Trophoblast cell (in vitro differentiated cells and primary cell): ENCODE results near the gene GNAT1.

Experiments
- DNase-seq, 2 donors: peaks; one replicate each; pipeline ENCODE4 v3.0.0-alpha.2; 2016
- H2AFZ ChIP-seq: 2 replicates; pipeline ENCODE4 v1.6.1; 2013; ENCODE audit warnings: low read length, moderate library complexity, mild to moderate bottlenecking; ENCODE audit not compliant: insufficient read depth, poor library complexity
- H2AK5ac ChIP-seq: 2 replicates; pipeline ENCODE4 v1.6.1; 2013; ENCODE audit warnings: mild to moderate bottlenecking, low read length
- H2BK120ac ChIP-seq: 2 replicates; pipeline ENCODE4 v1.6.1; 2013; ENCODE audit warnings: low read length, mild to moderate bottlenecking, moderate library complexity; ENCODE audit not compliant: insufficient read depth, poor library complexity
- H2BK12ac ChIP-seq: 2 replicates; pipeline ENCODE4 v1.6.1; 2013; ENCODE audit warnings: mild to moderate bottlenecking, low read length, moderate library complexity
- H2BK5ac ChIP-seq: 2 replicates; pipeline ENCODE4 v1.6.1; 2013; ENCODE audit warnings: low read length, low read depth, moderate library complexity, mild to moderate bottlenecking; ENCODE audit not compliant: poor library complexity
- H3K14ac ChIP-seq: 2 replicates; pipeline ENCODE4 v1.6.1; 2013; ENCODE audit warnings: mild to moderate bottlenecking, low read length
- H3K18ac ChIP-seq: 2 replicates; pipeline ENCODE4 v1.6.1; 2013; ENCODE audit warnings: mild to moderate bottlenecking, low read length
- H3K23ac ChIP-seq: 2 replicates; pipeline ENCODE4 v1.6.1; 2013; ENCODE audit warnings: low read length
- H3K27ac ChIP-seq: 2 replicates; pipeline ENCODE4 v1.5.1; 2013; ENCODE audit warnings: low read depth, mild to moderate bottlenecking, inconsistent platforms, low read length, moderate library complexity
- H3K27me3 ChIP-seq: 2 replicates; pipeline ENCODE4 v1.6.1; 2013; ENCODE audit warnings: inconsistent platforms, mild to moderate bottlenecking, low read length, moderate library complexity; ENCODE audit not compliant: insufficient read depth
- H3K36me3 ChIP-seq, 2 experiments: 1 replicate in 1 of 2; 2 replicates in 1 of 2; pipeline ENCODE4 v1.6.1; 2013; ENCODE audit warnings: low read length in 2 of 2, mild to moderate bottlenecking in 2 of 2, moderate library complexity in 1 of 2; ENCODE audit not compliant: insufficient read depth in 2 of 2, control insufficient read depth in 1 of 2
- H3K4ac ChIP-seq: 2 replicates; pipeline ENCODE4 v1.6.1; 2013; ENCODE audit warnings: low read depth, mild to moderate bottlenecking, low read length, moderate library complexity
- H3K4me1 ChIP-seq, 2 experiments: 1 replicate in 1 of 2; 2 replicates in 1 of 2; pipeline ENCODE4 v1.6.1; 2013; ENCODE audit warnings: low read length in 2 of 2, mild to moderate bottlenecking in 2 of 2, moderate library complexity in 1 of 2; ENCODE audit not compliant: insufficient read depth in 2 of 2, control insufficient read depth in 1 of 2
- H3K4me2 ChIP-seq: 2 replicates; pipeline ENCODE4 v1.6.1; 2013; ENCODE audit warnings: inconsistent platforms, mild to moderate bottlenecking, low read length, moderate library complexity
- H3K4me3 ChIP-seq: 2 replicates; pipeline ENCODE4 v1.5.1; 2013; ENCODE audit warnings: mild to moderate bottlenecking, low read depth, low read length, inconsistent platforms
- H3K79me1 ChIP-seq: one replicate; pipeline ENCODE4 v1.6.1; 2013; ENCODE audit warnings: low read length
- H3K79me2 ChIP-seq: 2 replicates; pipeline ENCODE4 v1.6.1; 2013; ENCODE audit warnings: low read length, mild to moderate bottlenecking; ENCODE audit not compliant: control insufficient read depth, insufficient read depth, poor library complexity
- H3K9ac ChIP-seq: 2 replicates; pipeline ENCODE4 v1.6.1; 2013; ENCODE audit warnings: mild to moderate bottlenecking, low read length
- H3K9me3 ChIP-seq: 2 replicates; pipeline ENCODE4 v1.6.1; 2013; ENCODE audit warnings: low read depth, mild to moderate bottlenecking, control low read depth, inconsistent platforms, low read length; ENCODE audit not compliant: insufficient read depth
- H4K12ac ChIP-seq: 2 replicates; pipeline ENCODE4 v1.6.1; 2013; ENCODE audit warnings: low read depth, mild to moderate bottlenecking, low read length, moderate library complexity
- H4K8ac ChIP-seq: 2 replicates; pipeline ENCODE4 v1.6.1; 2013; ENCODE audit warnings: low read depth, mild to moderate bottlenecking, low read length, moderate library complexity
- H4K91ac ChIP-seq: one replicate; pipeline ENCODE4 v1.6.1; 2013; ENCODE audit warnings: low read depth, mild to moderate bottlenecking, low read length, moderate library complexity
- WGBS: extraction: QIAGEN DNeasy Blood & Tissue Kit; methylation state at CpG from one replicate; pipeline ENCODE4 v1.1.7; 2013; ENCODE audit warnings: missing lambda C conversion rate; ENCODE audit not compliant: insufficient read length, insufficient coverage; ENCODE audit errors: extremely low coverage; 5-methylcytosine and 5-hydroxymethylcytosine counted together

Gene GNAT1

DNA sequence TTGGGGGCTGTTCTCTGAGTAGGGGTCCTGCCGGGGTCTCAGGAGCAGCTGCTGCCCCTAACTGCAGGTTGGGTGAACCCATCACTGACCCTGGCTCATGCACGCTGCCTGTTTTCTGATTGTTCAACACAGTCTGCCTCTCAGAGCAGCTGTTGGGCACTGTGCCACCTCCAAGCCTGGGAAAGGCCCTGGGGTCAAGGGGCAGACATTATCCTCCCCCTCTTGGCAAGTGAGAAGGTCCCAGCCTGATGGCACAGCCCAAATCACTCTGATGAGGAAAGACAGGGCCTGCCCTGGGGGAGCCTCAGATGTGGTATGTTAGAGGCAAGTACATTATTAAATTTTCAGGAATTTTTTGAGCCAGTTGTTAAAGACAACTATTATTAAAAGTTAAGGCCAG lies 14.1 kb upstream of the GNAT1 start:
- Histone ChIP-seq H2AK5ac (no peak overlapping the region), H3K23ac (no peak overlapping the region), H3K4ac (no peak overlapping the region), H2AFZ (no peak overlapping the region), H3K27ac (no peak overlapping the region), H3K9me3 (peaks cover 2% of the 10 kb centered on the region), H3K4me1 (peaks cover 0 to under 1% of the 10 kb centered on the region in 2 experiments), H3K36me3 (peaks cover 38 to 41% of the 10 kb centered on the region in 2 experiments), H3K14ac (no peak overlapping the region), H3K79me2 (no peaks in the 10 kb centered on the region), H3K79me1 (no peaks in the 10 kb centered on the region), H3K27me3 (no peaks in the 10 kb centered on the region), H3K4me3 (no peak overlapping the region), H3K18ac (no peak overlapping the region), H2BK5ac (no peak overlapping the region), H3K4me2 (no peak overlapping the region), H3K9ac (no peak overlapping the region), H4K91ac (no peak overlapping the region), H4K12ac (no peak overlapping the region), H4K8ac (no peak overlapping the region), H2BK120ac (no peak overlapping the region), H2BK12ac (no peak overlapping the region)
- no CpG with 5 or more reads among the region's 2 CpGs for WGBS
- DNase-seq, result no peak

DNA sequence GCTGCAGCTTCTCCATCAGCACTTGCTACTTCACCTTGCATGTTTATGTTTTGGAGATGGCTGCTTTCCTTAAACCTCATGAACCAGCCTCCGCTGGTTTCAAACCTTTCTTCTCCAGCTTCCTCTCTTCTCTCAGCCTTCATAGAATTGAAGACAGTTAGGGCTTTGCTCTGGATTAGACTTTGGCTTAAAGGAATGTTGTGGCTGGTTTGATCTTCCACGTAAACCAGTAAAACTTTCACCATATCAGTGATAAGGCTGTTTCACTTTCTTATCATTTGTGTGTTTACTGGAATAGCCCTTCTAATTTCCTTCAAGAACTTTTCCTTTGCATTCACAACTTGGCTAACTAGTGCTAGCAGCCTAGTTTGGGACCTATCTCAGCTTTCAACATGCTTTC lies 11.7 kb upstream of the GNAT1 start:
- H3K9me3 ChIP-seq, result peaks cover 2% of the 10 kb centered on the region
- no peak overlapping the region for H2AK5ac ChIP-seq
- no peak overlapping the region for H4K8ac ChIP-seq
- H3K27me3 ChIP-seq, result no peaks in the 10 kb centered on the region
- H2BK12ac ChIP-seq, result no peak overlapping the region
- H3K36me3 ChIP-seq, result peaks cover 36 to 38% of the 10 kb centered on the region in 2 experiments
- WGBS, result no CpG with 5 or more reads among the region's 2 CpGs
- DNase-seq, result peak in 1 of 2 donors; percentile 15
- H3K23ac ChIP-seq, result no peak overlapping the region
- H3K18ac ChIP-seq, result no peak overlapping the region
- H4K91ac ChIP-seq, result no peak overlapping the region
- H3K4me3 ChIP-seq, result no peak overlapping the region
- no peak overlapping the region for H3K14ac ChIP-seq
- H3K79me2 ChIP-seq, result no peaks in the 10 kb centered on the region
- H2BK5ac ChIP-seq, result no peak overlapping the region
- no peaks in the 10 kb centered on the region for H3K79me1 ChIP-seq
- H3K9ac ChIP-seq, result no peak overlapping the region
- H2BK120ac ChIP-seq, result no peak overlapping the region
- no peak overlapping the region for H3K27ac ChIP-seq
- H3K4me2 ChIP-seq, result no peak overlapping the region
- peaks cover 13 to 14% of the 10 kb centered on the region in 2 experiments for H3K4me1 ChIP-seq
- H3K4ac ChIP-seq, result no peak overlapping the region
- no peak overlapping the region for H2AFZ ChIP-seq
- H4K12ac ChIP-seq, result no peak overlapping the region

DNA sequence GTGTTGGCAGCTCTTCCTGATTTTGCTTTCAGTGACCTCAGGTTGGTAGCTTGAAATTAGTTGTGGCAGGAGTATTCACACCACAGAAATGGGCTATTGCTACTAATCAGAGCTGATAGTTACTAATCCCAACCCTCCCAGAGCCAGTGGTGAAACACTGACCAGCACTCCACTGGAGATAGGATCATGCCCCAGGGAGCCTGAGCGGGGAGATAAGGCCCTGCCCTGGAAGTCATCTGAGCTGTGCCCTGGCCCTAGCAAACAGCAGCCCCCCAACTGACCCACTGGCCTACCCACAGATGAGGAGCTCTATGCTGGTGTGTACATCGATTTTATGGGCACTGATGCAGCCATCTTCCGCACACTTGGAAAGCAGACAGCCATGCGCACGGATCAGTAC lies 9.4 kb upstream of the GNAT1 start:
- no peak overlapping the region for H3K14ac ChIP-seq
- peaks cover 13 to 16% of the 10 kb centered on the region in 2 experiments for H3K4me1 ChIP-seq
- no peak overlapping the region for H3K9ac ChIP-seq
- no peak overlapping the region for H3K27ac ChIP-seq
- no peak overlapping the region for H2AFZ ChIP-seq
- H3K23ac ChIP-seq, result no peak overlapping the region
- H3K4me3 ChIP-seq, result peak overlapping the region; percentile 38
- H3K9me3 ChIP-seq, result no peaks in the 10 kb centered on the region
- no peak overlapping the region for H3K4me2 ChIP-seq
- peaks cover 28 to 36% of the 10 kb centered on the region in 2 experiments for H3K36me3 ChIP-seq
- H2BK120ac ChIP-seq, result no peak overlapping the region
- no peaks in the 10 kb centered on the region for H3K27me3 ChIP-seq
- no peaks in the 10 kb centered on the region for H3K79me1 ChIP-seq
- no peak overlapping the region for H4K8ac ChIP-seq
- H4K12ac ChIP-seq, result no peak overlapping the region
- H3K79me2 ChIP-seq, result no peaks in the 10 kb centered on the region
- no peak overlapping the region for H2BK5ac ChIP-seq
- H3K18ac ChIP-seq, result no peak overlapping the region
- H2AK5ac ChIP-seq, result no peak overlapping the region
- no CpG with 5 or more reads among the region's 5 CpGs for WGBS
- no peak overlapping the region for H2BK12ac ChIP-seq
- DNase-seq, result peak; percentile 69 to 80
- H3K4ac ChIP-seq, result no peak overlapping the region
- H4K91ac ChIP-seq, result no peak overlapping the region

DNA sequence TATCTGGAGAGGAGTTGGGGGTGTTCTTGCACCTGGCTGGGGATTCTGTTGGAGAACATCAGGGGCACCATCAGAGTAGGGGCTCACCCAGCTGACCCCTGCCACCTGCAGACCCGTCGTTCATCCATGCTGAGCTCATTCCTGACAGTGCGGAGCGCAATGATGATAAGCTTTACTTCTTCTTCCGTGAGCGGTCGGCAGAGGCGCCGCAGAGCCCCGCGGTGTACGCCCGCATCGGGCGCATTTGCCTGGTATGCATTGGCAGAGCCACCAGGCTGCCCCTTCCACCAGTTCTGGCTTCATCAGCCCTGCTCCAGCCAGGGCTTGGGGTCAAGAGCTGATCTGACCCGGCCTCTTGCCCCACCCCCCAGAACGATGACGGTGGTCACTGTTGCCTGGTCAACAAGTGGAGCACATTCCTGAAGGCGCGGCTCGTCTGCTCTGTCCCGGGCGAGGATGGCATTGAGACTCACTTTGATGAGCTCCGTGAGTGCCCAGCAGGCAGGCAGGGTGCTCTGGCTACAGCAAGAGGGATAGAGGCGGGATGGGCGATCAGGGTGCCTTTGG lies 8.8 kb upstream of the GNAT1 start:
- Histone ChIP-seq H2BK5ac (no peak overlapping the region), H2AFZ (no peak overlapping the region), H3K4me3 (no peak overlapping the region), H2BK120ac (no peak overlapping the region), H3K9ac (no peak overlapping the region), H3K4ac (no peak overlapping the region), H2AK5ac (no peak overlapping the region), H3K36me3 (peaks cover 26 to 34% of the 10 kb centered on the region in 2 experiments), H3K9me3 (no peaks in the 10 kb centered on the region), H3K23ac (no peak overlapping the region), H3K4me2 (no peak overlapping the region), H3K18ac (no peak overlapping the region), H3K14ac (no peak overlapping the region), H3K4me1 (peaks cover 13 to 16% of the 10 kb centered on the region in 2 experiments), H4K91ac (no peak overlapping the region), H4K8ac (no peak overlapping the region), H4K12ac (no peak overlapping the region), H3K79me2 (no peaks in the 10 kb centered on the region), H2BK12ac (no peak overlapping the region), H3K27ac (no peak overlapping the region), H3K79me1 (no peaks in the 10 kb centered on the region), H3K27me3 (no peaks in the 10 kb centered on the region)
- WGBS, result no CpG with 5 or more reads among the region's 26 CpGs
- peak; percentile 17 to 34 for DNase-seq
